K562 (cell line): ENCODE measurements around the gene FNBP1. TPM values are rescaled to one million over a fixed set of nuclear protein-coding genes. Genes with fewer than 3 reads are reported as not detected.

Experiments
- CREB1 ChIP-seq, 2 experiments: sonication (generic) in 1 of 2; formaldehyde crosslinking in 1 of 2; IDR thresholded peaks; 2 replicates each; pipeline versions ENCODE4 v1.6.1 to v1.8.0; 2012 to 2022; ENCODE audit warnings: inconsistent platforms in 1 of 2, mild to moderate bottlenecking in 1 of 2, missing genetic modification reagents in 1 of 2, moderate library complexity in 1 of 2
- FOXA1 ChIP-seq: fragments of 450-650 bp; IDR thresholded peaks from 2 replicates; pipeline ENCODE4 v1.6.1; 2016; ENCODE audit warnings: mild to moderate bottlenecking, borderline replicate concordance
- MAZ ChIP-seq, 2 experiments: fragments of 450-650 bp in 1 of 2; sonication (generic) in 1 of 2; formaldehyde crosslinking; IDR thresholded peaks in 1 of 2; conservative IDR thresholded peaks in 1 of 2; 2 replicates each; pipeline versions ENCODE4 v1.4.0 to v1.5.0; 2020; ENCODE audit warnings: mild to moderate bottlenecking in 1 of 2, missing genetic modification reagents in 1 of 2
- MYC ChIP-seq, 2 experiments: fragments of 250-450 bp in 1 of 2; sonication (Bioruptor Pico) in 1 of 2; IDR thresholded peaks; 2 replicates each; pipeline versions ENCODE4 v1.5.1 to v1.6.1; 2012 to 2021; ENCODE audit warnings: low read depth in 2 of 2, borderline replicate concordance in 1 of 2, improper control_type of control experiment in 1 of 2, low read length in 1 of 2, mild to moderate bottlenecking in 1 of 2, moderate library complexity in 1 of 2
- NRF1 ChIP-seq, 2 experiments: fragments of 450-650 bp; IDR thresholded peaks in 1 of 2; conservative IDR thresholded peaks in 1 of 2; 2 replicates each; pipeline ENCODE4 v1.6.1; 2014; ENCODE audit warnings: mild to moderate bottlenecking in 2 of 2
- TBL1XR1 ChIP-seq, 2 experiments: IDR thresholded peaks; 2 replicates each; pipeline ENCODE4 v1.6.1; 2012; ENCODE audit warnings: improper control_type of control experiment in 2 of 2, low read length in 2 of 2, mild to moderate bottlenecking in 1 of 2
- TBP ChIP-seq: optimal IDR thresholded peaks from 2 replicates; pipeline ENCODE3; 2011; ENCODE audit warnings: low read depth, low read length, improper control_type of control experiment
- TFAM ChIP-seq: fragments of 250-450 bp; sonication (Bioruptor Pico); conservative IDR thresholded peaks from 2 replicates; pipeline ENCODE4 v1.5.0; 2021; ENCODE audit warnings: mild to moderate bottlenecking, moderate library complexity
- ZNF280B ChIP-seq: fragments of 250-450 bp; sonication (Bioruptor Pico); IDR thresholded peaks from 2 replicates; pipeline ENCODE4 v1.5.1; 2021; ENCODE audit warnings: mild to moderate bottlenecking
- polyA plus RNA-seq, 8 experiments: library from polyadenylated mRNA; depleted of rRNA in 4 of 8; stranded (reverse) in 5 of 8; unstranded in 3 of 8; fragments of >200 nt; fragmentation: Nextera tagmentation in 2 of 8; fragmentation: Illumina TruSeq in 1 of 8; extraction: Ambion mirVana in 2 of 8; extraction: Trizol in 1 of 8; gene quantifications; 2 replicates each; pipeline versions ENCODE4 v1.2.1 to v1.2.3, GENCODE V29; 2011 to 2014; ENCODE audit warnings: inconsistent platforms in 1 of 8, missing spikeins in 1 of 8
- total RNA-seq, 7 experiments: library from RNA; depleted of rRNA in 6 of 7; stranded (reverse); fragments of >200 nt in 6 of 7; fragmentation: Illumina TruSeq in 2 of 7; extraction: Trizol in 2 of 7; gene quantifications; 2 replicates each; pipeline versions ENCODE4 v1.2.1 to v1.2.3, GENCODE V29; 2011 to 2021; ENCODE audit warnings: low replicate concordance in 1 of 7
- TF ChIP-seq, protein P1 (sequence below): fragments of 250-450 bp; sonication (Bioruptor Pico); IDR thresholded peaks from 2 replicates; pipeline ENCODE4 v1.4.0; 2020
- TF ChIP-seq, protein P2 (sequence below), 2 experiments: fragments of 450-650 bp; formaldehyde crosslinking in 1 of 2; IDR thresholded peaks; 2 replicates each; pipeline versions ENCODE4 v1.4.0 to v1.6.1; 2014 to 2020; ENCODE audit warnings: mild to moderate bottlenecking in 2 of 2, borderline replicate concordance in 1 of 2, low read depth in 1 of 2

Gene FNBP1
- total and polyA plus RNA-seq, 9 of the 15 experiments (the other 6 are each of a cell fraction or from before 2014, with no cell fraction given): 1.8 to 14.9 (median 7.6) TPM

- TF ChIP-seq CREB1 (IDR thresholded peaks at IDR 0.05) (no peak), CREB1 (CRISPR knock-in tag; IDR thresholded peaks at IDR 0.05) (no peak), FOXA1 (no peak), MYC (IDR thresholded peaks at IDR 0.05; ENCODE audit: low read depth, low read length) (peak; percentile 60), MYC (CRISPR knock-in tag; IDR thresholded peaks at IDR 0.05; ENCODE audit: borderline replicate concordance, low read depth) (no peak), NRF1 (conservative IDR thresholded peaks at IDR 0.05 in 1 of 2, IDR thresholded peaks at IDR 0.05 in 1 of 2) (no peak), TFAM (CRISPR knock-in tag) (no peak), ZNF280B (CRISPR knock-in tag) (no peak), MAZ (CRISPR knock-in tag; conservative IDR thresholded peaks at IDR 0.05 in 1 of 2, IDR thresholded peaks at IDR 0.05 in 1 of 2) (peak in 1 of 2 experiments; percentile 23; a peak in 1 of 4 replicates), TBP (peak; percentile 51), TBL1XR1 (IDR thresholded peaks at IDR 0.05; ENCODE audit: low read length in 2 of 2) (0 out of 4 replicates have a peak, but pooled peaks of 1 of the 2 experiments have one; percentile 49)
- TF ChIP-seq, protein P1, sequence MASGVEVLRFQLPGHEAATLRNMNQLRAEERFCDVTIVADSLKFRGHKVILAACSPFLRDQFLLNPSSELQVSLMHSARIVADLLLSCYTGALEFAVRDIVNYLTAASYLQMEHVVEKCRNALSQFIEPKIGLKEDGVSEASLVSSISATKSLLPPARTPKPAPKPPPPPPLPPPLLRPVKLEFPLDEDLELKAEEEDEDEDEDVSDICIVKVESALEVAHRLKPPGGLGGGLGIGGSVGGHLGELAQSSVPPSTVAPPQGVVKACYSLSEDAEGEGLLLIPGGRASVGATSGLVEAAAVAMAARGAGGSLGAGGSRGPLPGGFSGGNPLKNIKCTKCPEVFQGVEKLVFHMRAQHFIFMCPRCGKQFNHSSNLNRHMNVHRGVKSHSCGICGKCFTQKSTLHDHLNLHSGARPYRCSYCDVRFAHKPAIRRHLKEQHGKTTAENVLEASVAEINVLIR (CRISPR knock-in tag): peak; percentile 55; the same call in 1 of the 2 replicates
- TF ChIP-seq, protein P2, sequence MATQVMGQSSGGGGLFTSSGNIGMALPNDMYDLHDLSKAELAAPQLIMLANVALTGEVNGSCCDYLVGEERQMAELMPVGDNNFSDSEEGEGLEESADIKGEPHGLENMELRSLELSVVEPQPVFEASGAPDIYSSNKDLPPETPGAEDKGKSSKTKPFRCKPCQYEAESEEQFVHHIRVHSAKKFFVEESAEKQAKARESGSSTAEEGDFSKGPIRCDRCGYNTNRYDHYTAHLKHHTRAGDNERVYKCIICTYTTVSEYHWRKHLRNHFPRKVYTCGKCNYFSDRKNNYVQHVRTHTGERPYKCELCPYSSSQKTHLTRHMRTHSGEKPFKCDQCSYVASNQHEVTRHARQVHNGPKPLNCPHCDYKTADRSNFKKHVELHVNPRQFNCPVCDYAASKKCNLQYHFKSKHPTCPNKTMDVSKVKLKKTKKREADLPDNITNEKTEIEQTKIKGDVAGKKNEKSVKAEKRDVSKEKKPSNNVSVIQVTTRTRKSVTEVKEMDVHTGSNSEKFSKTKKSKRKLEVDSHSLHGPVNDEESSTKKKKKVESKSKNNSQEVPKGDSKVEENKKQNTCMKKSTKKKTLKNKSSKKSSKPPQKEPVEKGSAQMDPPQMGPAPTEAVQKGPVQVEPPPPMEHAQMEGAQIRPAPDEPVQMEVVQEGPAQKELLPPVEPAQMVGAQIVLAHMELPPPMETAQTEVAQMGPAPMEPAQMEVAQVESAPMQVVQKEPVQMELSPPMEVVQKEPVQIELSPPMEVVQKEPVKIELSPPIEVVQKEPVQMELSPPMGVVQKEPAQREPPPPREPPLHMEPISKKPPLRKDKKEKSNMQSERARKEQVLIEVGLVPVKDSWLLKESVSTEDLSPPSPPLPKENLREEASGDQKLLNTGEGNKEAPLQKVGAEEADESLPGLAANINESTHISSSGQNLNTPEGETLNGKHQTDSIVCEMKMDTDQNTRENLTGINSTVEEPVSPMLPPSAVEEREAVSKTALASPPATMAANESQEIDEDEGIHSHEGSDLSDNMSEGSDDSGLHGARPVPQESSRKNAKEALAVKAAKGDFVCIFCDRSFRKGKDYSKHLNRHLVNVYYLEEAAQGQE (IDR thresholded peaks at IDR 0.05; ENCODE audit: borderline replicate concordance): no peak
- TF ChIP-seq, protein P2 (CRISPR knock-in tag; IDR thresholded peaks at IDR 0.05; ENCODE audit: low read depth): 0 out of 2 replicates have a peak, but pooled peaks have one; percentile 26
Observed at GRCh38 chr9:129886226-129887174, 156.5 kb downstream of the FNBP1 start (continued).
